HK-2 (cell line): ENCODE results near the gene ABLIM2.

Source experiments
- DNase-seq: peaks from one replicate; pipeline ENCODE4 v3.0.0-alpha.2; 2018; ENCODE audit not compliant: unreplicated experiment

ABLIM2 gene

GRCh38 chr4:8005033-8005808 lies 153.4 kb downstream of the ABLIM2 start:
- no peak for DNase-seq

- no peak for DNase-seq
Observed at GRCh38 chr4:8004066-8004465, 154.5 kb downstream of the ABLIM2 start.

GRCh38 chr4:8002525-8003309 lies 155.9 kb downstream of the ABLIM2 start:
- no peak for DNase-seq

- no peak for DNase-seq
Observed at GRCh38 chr4:8001564-8002355, 156.9 kb downstream of the ABLIM2 start.

GRCh38 chr4:8000721-8001491 lies 157.7 kb downstream of the ABLIM2 start:
- DNase-seq, result no peak

GRCh38 chr4:8000247-8000646 lies 158.4 kb downstream of the ABLIM2 start:
- DNase-seq, result no peak

GRCh38 chr4:7999695-8000094 lies 158.9 kb downstream of the ABLIM2 start:
- DNase-seq, result no peak

- no peak for DNase-seq
Observed at GRCh38 chr4:7999279-7999678, 159.3 kb downstream of the ABLIM2 start.

- no peak for DNase-seq
Observed at GRCh38 chr4:7998447-7998846, 160.2 kb downstream of the ABLIM2 start.

- DNase-seq, result no peak
Observed at GRCh38 chr4:7995866-7996265, 162.7 kb downstream of the ABLIM2 start.

GRCh38 chr4:7995135-7995534 lies 163.5 kb downstream of the ABLIM2 start:
- DNase-seq, result no peak

GRCh38 chr4:7993671-7994070 lies 164.9 kb downstream of the ABLIM2 start:
- no peak for DNase-seq

- no peak for DNase-seq
Observed at GRCh38 chr4:7992846-7993245, 165.8 kb downstream of the ABLIM2 start.

GRCh38 chr4:7990807-7991459 lies 167.7 kb downstream of the ABLIM2 start:
- DNase-seq, result no peak

- no peak for DNase-seq
Observed at GRCh38 chr4:7989654-7990053, 169.0 kb downstream of the ABLIM2 start.

GRCh38 chr4:7988437-7988836 lies 170.2 kb downstream of the ABLIM2 start:
- DNase-seq, result no peak

GRCh38 chr4:7987148-7987989 lies 171.2 kb downstream of the ABLIM2 start:
- DNase-seq, result peak; percentile 78

- peak; percentile 35 for DNase-seq
Observed at GRCh38 chr4:7985891-7986441, 172.6 kb downstream of the ABLIM2 start.

GRCh38 chr4:7985072-7985471 lies 173.5 kb downstream of the ABLIM2 start:
- no peak for DNase-seq
